Stimulated activated CD4-positive, alpha-beta T cell treated with anti-CD3 and anti-CD28 coated beads, Interleukin-12 subunit alpha, Interleukin-12 subunit beta, amount 100 ng/mL, for 48 hours (primary cell): ENCODE data around the gene SENP7.
A peak's percentile ranks its signal among the peaks of the same experiment; 100 is the strongest.
"Not testable (repeated sequence)": the region's sequence is repeated elsewhere in the genome, so short reads cannot be mapped to it uniquely, and the experiment has no call there.

Source experiments
- DNase-seq, 3 donors: peaks; one replicate each; pipeline ENCODE4 v3.0.0-alpha.2; 2020; ENCODE audit warnings: low read depth in 2 of 3, low spot score in 1 of 3

Gene SENP7

DNA sequence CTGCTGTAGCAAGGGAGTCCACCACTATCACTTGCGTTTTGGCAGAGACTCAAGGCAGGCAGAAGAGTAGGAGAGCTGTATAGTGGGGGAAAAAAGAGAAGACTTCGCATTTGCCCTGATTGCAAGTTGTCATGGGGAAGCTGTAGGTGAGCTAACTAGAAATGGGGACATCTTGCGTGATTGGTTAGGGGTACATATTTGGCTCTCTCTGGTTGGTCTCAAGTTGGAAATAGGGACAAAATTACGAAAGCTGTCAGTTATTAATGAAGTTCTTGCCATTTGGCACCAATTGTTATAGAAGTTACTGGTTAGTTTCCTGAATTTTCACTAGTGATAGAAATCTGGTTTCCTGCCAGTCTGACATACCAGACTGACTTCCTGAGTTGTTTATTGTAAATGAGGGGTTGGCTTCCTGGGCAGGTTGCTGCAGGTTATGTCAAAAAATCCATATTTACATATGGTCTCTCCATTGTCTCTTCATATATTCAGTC is 8.2 kb upstream of the SENP7 start:
- DNase-seq: no peak

DNA sequence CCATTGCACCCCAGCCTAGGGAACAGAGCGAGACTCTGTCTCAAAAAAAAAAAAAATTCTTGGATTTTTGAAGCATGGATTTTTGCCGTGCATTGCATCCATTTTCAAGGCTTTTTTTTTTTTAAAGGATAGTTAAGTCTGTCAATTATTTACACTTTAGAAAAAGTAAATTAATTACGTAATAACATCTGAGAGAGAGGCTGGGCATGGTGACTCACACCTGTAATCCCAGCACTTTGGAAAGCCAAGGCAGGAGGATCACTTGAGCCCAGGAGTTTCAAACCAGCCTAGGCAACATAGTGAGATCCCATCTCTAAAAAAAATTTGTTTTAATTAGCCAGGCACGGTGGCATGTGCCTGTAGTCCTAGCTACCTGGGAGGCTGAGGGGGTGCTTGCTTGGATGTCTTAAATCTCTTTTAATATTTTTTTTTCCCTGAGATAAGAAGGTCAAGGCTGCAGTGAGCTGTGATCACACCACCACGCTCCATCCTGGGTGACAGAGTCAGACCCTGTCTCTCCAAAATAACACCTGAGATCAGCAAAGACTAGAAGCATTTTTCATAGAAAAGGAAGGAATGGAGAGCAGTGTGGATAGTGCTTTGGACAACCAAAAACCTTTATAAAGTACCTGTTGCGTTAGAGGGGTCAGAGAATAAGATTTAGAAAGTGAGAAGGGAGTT is 6.8 kb upstream of the SENP7 start:
- DNase-seq: no peak

DNA sequence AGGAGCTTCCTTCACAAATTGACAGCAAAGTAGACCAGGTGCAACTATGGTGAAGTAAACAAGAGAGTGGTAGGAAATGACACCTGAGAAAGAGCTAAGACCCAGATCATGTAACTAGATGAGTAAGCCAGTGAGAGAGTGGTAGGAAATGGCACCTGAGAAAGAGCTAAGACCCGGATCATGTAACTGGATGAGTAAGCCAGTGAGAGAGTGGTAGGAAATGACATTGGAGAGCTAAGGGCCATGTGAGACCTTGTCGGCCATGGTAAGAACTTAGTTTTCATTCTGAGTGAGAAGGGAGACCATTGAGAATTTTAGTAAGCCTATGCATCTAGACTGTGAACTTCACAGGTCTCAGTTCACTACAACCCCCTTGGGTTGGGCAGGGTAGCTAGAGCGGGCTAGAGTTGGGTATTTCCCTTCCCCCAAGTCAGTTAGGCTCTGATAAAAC is 5.4 kb upstream of the SENP7 start:
- DNase-seq: peak; percentile 26 to 52 (median 27)

DNA sequence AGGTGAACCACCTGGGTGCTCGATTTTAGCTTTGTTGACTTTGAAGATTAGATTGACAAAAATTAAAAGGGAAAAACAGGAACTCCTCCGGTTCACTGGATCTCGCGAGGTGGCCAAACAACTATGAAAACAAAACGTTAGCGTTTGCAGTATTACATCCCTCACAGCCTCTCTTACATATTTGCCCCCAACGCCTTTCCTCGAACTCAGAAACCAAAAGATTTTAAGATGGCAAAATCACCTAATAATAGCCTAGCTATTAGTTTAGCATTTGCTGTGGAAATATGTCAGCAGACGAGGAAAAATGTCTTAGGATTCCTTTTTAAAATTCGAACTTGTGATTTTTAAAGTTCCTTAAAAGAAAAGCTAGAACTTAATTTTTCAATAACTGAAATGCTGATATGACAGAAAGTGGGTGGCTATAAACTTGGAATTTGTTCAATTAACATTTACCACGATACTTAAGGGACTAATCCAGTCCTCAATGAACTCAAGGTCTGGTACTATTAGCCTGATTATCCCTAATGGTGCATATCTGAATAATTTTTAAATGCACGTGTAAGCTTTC is 491 bp upstream of the SENP7 start:
- no peak for DNase-seq

DNA sequence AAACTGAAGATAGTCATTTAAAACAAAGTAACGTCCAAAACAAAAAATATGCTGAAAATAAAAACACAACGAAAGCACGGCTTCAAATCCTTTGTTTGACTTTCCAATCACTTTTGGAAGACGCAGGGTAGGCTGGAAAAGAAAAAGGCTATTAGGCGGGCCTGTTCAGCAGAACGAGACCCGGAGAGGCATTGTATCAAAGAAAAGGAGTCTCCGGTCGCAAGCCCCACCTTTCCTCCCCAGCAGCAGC is 691 bp downstream of the SENP7 start:
- DNase-seq: no peak

DNA sequence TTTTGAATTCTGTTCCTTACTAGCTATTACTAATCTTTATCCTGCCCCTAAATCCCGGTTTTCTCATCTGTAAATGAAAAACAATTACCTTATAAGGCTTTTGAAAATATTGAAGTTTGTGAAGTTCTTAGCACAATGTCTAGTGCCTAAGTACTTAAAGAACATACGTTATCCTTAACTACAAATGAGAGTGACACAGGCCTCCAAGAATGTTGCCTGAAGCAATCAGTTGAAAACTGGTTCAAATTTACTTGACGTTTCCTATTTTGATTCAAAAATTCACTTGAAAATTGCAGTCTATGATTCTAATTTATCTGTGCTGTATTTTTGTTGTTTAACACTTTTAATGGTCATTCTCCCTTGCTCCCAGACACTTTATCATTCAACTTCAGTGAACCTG is 3.2 kb downstream of the SENP7 start:
- no peak for DNase-seq

DNA sequence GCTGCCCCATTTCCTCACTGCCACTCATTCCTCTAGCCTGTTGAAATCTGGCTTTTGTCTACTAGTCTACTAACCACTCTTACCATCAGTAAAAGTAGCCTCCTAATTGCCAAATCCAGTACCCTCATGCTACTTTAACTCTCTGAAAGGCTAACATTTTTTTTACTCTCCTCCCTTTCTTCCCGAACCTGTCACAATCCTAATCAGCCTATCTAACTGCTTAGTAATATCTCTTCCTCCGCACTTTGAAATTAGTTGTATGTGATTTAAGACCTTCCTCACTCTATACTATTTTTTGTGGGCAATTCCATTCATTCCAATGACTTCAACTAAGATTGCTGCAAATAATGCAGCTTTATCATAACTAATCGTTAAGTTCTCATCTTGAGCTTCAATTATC is 3.7 kb downstream of the SENP7 start:
- no peak for DNase-seq

DNA sequence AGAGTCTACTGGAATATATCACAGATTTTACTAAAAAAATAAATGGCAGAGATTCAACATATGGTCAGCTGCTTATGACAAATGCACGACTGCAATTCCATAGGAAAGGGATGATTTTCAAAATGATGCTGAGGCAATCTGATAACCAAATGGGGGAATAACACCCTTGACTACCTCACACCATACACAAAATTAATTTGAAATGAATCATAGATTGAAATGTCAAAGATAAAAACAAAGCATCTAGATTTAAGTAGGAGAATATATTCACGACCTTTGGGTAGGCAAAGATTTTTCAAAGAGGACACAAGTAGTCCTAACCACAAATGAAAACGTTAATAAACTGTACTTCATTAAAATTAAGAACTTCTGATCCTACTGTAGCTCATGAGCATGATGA is 11.2 kb downstream of the SENP7 start:
- DNase-seq: no peak

DNA sequence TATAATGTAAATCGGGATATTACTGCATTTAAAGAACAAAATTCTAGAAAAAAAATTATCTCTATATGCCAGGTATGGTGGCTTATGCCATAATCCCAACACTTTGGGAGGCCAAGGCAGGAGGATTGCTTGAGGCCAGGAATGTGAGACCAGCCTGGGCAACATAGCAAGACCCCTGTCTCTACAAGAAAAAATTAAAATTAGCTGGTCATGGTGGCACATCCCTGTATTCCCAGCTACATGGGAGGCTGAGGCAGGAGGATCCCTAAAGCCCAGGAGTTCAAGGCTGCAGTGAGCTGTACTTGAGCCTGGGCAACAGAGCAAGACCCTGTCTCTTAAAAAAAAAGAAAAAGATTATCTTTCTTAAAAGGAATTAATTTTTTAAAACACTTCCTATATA is 12.8 kb downstream of the SENP7 start:
- DNase-seq: no peak

DNA sequence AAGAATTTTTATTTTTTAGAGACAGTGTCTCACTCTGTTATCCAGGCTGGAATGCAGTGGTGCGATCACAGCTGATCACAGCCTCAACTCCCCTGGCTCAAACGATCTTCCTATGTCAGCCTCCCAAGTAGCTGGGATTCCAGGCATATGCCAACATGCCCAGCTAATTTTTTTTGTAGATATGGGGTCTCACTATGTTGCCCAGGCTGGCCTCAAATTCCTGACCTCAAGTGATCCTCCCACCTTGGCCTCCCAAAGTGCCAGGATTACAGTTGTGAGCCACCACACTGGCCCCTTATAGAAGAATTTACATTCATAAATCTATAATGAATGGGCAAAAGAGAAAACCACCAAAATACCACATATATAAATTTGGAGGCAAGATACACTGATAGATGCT is 15.2 kb downstream of the SENP7 start:
- DNase-seq: no peak

DNA sequence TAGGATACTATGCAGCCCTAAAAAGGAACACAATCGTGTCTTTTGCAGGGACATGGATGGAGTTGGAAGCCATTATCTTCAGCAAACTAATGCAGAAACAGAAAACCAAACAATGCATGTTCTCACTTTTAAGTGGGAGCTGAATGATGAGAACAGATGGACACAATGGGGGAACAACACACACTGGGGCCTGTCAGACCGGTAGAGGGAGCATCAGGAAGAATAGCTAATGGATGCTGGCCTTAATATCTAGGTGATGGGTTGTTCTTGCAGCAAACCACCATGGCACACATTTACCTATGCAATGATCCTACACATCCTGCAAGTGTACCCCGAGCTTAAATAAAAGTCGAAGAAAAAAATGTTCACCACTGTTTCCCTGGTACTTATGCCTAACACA is 17.5 kb downstream of the SENP7 start:
- DNase-seq: no peak

DNA sequence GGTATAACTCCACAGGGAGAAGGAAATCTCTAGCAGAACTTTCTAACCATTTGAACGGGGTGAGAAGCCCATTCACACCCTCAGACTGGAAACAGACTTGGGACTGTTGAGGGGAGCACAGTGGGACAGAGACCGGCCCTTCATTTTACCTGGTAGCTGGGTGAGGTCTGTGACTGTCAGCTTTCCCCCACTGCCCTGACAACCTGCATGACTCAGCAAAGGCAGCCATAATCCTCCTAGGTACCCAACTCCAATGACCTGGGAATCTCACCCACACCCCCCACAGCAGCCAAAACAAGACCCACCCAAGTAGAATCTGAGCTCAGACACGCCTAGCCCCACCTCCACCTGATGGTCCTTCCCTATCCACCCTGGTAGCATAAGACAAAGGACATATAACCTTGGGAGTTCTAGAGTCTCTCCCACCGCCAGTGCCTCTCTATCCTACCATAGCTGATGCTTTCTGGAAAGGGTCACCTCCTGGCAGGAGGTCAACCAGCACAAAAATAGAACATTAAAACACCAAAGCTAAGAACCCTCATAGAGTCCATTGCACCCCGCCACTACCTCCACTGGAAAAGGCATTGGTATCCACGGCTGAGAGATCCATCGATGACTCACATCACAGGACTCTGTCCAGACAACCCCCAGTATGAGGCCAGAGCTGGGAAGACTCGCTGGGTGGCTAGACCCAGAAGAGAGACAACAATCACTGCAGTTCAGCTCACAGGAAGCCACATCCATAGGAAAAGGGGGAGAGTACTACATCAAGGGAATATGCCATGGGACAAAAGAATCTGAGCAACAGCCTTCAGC is 28.0 kb downstream of the SENP7 start:
- no peak for DNase-seq

DNA sequence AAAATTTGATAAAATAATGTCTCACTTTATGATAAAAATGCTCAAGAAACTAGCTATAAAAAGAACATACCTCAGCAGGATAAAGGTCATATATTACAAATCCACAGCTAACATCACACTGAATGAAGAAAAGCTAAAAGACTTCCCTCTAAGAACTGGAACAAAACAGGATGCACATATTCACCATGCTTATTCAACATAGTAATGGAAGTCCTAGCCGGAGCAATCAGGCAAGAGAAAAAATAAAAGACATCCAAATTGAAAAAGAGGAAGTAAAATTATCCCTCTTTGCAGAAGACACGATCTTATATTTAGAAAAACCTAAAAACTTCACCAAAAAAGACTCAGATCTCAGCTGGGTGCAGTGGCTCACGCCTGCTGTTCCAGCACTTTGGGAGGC is 34.0 kb downstream of the SENP7 start:
- no peak for DNase-seq

DNA sequence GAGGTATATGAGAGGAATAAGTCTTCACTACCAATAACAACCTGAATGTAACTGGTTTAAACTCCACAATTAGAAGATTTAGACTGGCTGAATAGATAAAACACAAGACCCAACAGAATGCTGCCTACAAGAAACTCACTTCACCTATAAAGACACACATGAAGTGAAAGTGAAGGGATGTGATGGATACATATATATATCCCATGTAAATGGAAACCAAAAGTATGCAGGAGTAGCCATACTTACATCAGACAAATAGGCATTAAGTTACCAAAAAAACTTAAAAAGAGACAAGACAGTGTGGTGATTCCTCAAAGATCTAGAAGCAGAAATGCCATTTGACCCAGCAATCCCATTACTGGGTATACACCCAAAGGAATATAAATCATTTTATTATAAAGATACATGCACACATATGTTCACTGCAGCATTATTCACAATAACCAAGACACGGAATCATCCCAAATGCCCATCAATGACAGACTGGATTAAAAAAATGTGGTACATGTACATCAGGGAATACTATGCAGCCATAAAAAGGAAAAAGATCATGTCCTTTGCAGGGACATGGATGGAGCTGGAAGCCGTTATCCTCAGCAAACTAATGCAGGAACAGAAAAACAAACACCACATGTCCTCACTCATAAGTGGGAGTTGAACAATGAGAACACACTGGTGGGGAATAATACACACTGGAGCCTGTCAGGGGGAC is 38.0 kb downstream of the SENP7 start:
- DNase-seq: not testable (repeated sequence)

DNA sequence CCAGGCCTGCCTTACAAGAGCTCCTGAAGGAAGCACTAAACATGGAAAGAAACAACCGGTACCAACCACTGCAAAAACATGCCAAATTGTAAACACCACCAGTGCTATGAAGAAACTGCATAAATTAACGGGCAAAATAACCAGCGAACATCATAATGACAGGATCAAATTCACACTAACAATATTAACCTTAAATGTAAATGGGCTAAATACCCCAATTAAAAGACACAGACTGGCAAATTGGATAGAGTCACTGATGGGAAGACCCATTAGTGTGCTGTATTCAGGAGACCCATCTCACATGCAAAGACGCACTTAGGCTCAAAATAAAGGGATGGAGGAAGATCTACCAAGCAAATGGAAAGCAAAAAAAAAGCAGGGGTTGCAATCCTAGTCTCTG is 44.3 kb downstream of the SENP7 start:
- DNase-seq: not testable (repeated sequence)

DNA sequence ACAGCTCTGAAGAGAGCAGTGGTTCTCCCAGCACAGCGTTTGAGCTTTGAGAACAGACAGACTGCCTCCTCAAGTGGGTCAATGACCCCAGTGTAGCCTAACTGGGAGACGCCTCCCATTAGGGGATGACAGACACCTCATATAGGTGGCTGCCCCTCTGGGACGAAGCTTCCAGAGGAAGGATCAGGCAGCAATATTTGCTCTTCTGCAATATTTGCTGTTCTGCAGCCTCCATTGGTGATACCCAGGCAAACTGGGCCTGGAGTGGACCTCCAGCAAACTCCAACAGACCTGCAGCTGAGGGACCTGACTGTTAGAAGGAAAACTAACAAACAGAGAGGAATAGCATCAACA is 45.7 kb downstream of the SENP7 start:
- DNase-seq: not testable (repeated sequence)

DNA sequence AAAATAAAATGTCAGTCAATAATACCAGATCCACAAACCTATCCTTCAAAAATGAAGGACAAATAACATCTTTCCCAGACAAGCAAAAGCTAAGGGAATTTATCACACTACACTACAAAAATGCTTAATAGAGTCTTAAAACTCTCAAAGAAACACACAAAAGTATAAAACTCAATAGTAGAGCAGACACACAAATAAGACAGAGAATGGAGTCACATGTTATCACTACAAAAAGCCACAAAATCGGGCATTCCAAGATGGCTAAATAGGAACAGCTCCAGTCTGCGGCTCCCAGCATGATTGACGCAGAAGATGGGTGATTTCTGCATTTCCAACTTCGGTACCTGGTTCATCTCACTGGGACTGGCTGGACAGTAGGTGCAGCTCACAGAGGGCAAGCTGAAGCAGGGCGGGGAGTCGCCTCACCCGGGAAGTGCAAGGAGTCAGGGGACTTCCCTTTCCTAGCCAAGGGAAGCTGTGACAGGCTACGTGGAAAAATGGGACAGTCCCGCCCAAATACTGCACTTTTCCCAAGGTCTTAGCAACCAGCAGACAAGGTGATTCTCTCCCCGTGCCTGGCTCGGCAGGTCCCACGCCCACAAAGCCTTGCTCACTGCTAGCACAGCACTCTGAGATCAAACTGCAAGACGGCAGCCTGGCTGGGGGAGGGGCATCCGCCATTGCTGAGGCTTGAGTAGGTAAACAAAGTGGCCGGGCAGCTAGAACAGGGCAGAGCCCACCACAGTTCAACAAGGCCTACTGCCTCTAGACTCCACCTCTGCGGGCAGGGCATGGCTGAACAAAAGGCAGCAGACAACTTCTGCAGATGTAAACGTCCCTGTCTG is 46.3 kb downstream of the SENP7 start:
- peak in 1 of 3 donors; percentile 67 for DNase-seq

DNA sequence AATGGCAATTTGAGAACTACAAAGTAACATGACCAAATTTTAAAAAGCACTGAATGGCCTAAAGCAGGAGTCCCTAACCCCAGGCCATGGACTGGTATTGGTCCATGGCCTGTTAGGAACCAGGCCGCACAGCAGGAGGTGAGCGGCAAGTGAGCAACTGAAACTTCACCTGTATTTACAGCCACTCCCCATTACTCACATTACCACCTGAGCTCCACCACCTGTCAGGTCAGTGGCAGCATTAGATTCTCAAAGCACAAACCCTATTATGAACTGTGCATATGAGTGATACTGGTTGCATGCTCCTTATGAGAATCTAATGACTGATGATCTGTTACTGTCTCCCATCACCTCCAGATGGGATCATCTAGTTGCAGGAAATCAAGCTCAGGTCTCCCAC is 48.8 kb downstream of the SENP7 start:
- DNase-seq: no peak

DNA sequence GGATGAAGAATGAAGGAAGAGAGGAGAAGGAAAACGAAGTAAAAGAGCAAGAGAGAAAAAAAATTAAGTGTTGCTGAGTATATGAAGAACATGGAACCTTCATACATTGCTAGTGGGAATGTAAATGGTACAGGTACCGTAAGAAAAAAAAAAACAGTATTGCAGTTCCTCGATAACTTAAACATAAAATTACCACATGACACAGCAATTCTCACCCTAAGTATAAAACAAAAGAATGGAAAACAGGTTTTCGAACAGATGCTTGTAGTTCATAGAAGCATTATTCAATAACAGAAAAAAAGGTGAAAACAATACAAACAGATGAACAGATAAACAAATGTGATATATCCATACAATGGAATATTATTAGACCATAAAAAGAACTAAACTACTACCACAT is 51.6 kb downstream of the SENP7 start:
- DNase-seq: no peak

DNA sequence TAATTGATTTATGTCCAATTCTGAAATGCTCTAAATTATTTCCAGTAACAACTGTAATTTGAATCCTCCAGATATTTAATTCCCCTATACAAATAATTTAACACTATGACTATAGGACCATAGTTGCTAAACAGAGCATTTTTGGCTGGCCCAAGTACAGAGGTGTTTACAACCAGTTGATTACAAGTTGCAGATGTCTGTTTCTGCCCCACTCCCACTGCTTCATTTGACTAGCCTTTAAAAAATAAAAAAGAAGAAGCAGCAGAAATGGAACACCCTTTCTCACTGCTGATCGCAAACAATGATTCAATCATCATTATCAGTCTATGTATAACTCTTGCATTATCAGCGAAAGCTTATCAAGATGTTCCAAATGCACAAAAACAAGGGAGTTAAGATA is 54.6 kb downstream of the SENP7 start:
- no peak for DNase-seq

DNA sequence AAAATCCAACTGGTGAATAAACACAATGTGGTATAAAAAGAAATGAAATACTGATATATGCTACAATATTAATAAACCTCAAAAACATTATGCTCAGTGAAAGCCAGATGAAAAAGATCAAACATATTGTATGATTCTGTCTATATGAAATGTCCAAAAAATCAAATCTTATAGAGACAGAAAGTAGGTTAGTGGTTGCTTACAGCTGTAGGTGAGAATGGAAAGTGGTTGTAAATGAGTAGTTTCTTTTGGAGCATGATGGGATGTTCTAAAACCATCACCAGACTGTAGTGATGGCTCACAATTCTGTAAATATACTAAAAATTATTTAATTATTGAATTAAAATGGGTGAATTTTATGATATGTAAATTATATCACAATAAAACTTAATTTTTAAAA is 58.4 kb downstream of the SENP7 start:
- DNase-seq: no peak
